ENCODE measurements around the gene ECSIT.

DNA sequence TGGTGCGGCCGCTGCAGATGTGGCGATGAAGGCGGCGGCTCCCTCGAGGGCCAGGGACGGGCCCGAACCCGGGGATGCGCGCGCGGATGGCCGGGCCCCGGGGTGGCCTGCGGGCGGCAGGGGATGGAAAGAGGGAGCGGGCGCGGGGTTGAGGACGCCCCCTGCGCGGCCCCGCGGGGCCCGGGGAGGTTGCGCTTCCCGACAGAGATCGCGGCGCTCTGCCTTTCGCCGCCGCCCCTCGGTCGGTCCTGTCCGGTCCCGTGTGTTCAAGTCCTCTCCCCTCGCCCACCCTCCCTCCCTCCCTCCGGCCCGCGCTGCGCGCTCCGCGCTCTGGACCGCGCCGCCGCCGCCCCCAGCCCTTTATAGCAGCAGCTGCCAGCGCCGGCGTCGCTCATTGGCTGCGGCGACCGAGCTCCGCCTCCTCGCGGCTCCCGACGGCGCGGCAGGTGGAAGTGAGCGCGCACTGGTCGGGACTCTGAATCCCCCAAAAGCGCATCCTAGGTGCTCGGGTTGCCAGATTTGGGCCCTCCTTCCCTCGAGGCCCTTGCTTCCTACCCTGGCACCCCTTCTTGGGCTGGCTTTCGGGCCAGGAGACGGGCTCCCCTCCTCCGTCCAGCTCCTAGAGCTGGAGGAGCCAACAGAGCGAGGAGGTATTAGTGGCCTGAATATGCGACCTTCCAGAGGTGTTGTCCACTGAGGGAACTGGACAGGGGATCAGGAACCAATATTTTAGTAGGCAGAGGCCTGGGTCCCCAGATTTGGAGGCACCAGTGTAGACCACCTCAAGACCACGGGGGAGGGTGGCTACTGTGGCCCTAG, 48.0 kb downstream of the ECSIT start, which contains the start of gene ELAVL3:
- TF ChIP-seq POLR2AphosphoS5 (IDR thresholded peaks at IDR 0.05; ENCODE audit: low read depth) (peak; percentile 72), EZH2phosphoT487 (IDR thresholded peaks at IDR 0.05; ENCODE audit: unreplicated experiment) (no peak), JUNB (IDR thresholded peaks at IDR 0.05; ENCODE audit: unreplicated experiment) (no peak), EZH2 (IDR thresholded peaks at IDR 0.05; ENCODE audit: low read depth, unreplicated experiment) (peak; percentile 41), ZNF331 (CRISPR knock-in tag; IDR thresholded peaks at IDR 0.05; ENCODE audit: low read depth) (no peak), STAT1 (IDR thresholded peaks at IDR 0.05; ENCODE audit: unreplicated experiment) (no peak), CREB1 (CRISPR knock-in tag; IDR thresholded peaks at IDR 0.05; ENCODE audit: low read depth) (no peak), NANOG (IDR thresholded peaks at IDR 0.05; ENCODE audit: borderline replicate concordance) (no peak)
- TF ChIP-seq, protein P1, sequence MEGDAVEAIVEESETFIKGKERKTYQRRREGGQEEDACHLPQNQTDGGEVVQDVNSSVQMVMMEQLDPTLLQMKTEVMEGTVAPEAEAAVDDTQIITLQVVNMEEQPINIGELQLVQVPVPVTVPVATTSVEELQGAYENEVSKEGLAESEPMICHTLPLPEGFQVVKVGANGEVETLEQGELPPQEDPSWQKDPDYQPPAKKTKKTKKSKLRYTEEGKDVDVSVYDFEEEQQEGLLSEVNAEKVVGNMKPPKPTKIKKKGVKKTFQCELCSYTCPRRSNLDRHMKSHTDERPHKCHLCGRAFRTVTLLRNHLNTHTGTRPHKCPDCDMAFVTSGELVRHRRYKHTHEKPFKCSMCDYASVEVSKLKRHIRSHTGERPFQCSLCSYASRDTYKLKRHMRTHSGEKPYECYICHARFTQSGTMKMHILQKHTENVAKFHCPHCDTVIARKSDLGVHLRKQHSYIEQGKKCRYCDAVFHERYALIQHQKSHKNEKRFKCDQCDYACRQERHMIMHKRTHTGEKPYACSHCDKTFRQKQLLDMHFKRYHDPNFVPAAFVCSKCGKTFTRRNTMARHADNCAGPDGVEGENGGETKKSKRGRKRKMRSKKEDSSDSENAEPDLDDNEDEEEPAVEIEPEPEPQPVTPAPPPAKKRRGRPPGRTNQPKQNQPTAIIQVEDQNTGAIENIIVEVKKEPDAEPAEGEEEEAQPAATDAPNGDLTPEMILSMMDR (conservative IDR thresholded peaks at IDR 0.05; ENCODE audit: low read depth in 2 of 2), result no peak
- TF ChIP-seq, protein P2, sequence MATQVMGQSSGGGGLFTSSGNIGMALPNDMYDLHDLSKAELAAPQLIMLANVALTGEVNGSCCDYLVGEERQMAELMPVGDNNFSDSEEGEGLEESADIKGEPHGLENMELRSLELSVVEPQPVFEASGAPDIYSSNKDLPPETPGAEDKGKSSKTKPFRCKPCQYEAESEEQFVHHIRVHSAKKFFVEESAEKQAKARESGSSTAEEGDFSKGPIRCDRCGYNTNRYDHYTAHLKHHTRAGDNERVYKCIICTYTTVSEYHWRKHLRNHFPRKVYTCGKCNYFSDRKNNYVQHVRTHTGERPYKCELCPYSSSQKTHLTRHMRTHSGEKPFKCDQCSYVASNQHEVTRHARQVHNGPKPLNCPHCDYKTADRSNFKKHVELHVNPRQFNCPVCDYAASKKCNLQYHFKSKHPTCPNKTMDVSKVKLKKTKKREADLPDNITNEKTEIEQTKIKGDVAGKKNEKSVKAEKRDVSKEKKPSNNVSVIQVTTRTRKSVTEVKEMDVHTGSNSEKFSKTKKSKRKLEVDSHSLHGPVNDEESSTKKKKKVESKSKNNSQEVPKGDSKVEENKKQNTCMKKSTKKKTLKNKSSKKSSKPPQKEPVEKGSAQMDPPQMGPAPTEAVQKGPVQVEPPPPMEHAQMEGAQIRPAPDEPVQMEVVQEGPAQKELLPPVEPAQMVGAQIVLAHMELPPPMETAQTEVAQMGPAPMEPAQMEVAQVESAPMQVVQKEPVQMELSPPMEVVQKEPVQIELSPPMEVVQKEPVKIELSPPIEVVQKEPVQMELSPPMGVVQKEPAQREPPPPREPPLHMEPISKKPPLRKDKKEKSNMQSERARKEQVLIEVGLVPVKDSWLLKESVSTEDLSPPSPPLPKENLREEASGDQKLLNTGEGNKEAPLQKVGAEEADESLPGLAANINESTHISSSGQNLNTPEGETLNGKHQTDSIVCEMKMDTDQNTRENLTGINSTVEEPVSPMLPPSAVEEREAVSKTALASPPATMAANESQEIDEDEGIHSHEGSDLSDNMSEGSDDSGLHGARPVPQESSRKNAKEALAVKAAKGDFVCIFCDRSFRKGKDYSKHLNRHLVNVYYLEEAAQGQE (IDR thresholded peaks at IDR 0.05; ENCODE audit: unreplicated experiment), result no peak

All from GM23338 (cell line).